GM10847 (cell line): ENCODE data around the gene BEAN1.

Experiments
- POLR2A ChIP-seq: IDR thresholded peaks from 2 replicates; pipeline ENCODE4 v1.6.1; 2011; ENCODE audit not compliant: insufficient read length; ENCODE audit errors: extremely low read depth

BEAN1 gene

GRCh38 chr16:66389256-66390176 lies 37.6 kb upstream of the BEAN1 start:
- TF ChIP-seq POLR2A = no peak

GRCh38 chr16:66390346-66391108 lies 36.6 kb upstream of the BEAN1 start:
- TF ChIP-seq POLR2A = no peak

GRCh38 chr16:66391726-66392670 lies 35.1 kb upstream of the BEAN1 start:
- TF ChIP-seq POLR2A = no peak

- no peak for TF ChIP-seq POLR2A
These were observed 31.1 kb upstream of the BEAN1 start for GRCh38 chr16:66395806-66396555.

- no peak for TF ChIP-seq POLR2A
These were observed 29.2 kb upstream of the BEAN1 start for GRCh38 chr16:66397736-66398433.

- no peak for TF ChIP-seq POLR2A
These were observed 28.1 kb upstream of the BEAN1 start for GRCh38 chr16:66399031-66399430.

- no peak for TF ChIP-seq POLR2A
These were observed 27.2 kb upstream of the BEAN1 start for GRCh38 chr16:66399930-66400329.

GRCh38 chr16:66400503-66401380 lies 26.4 kb upstream of the BEAN1 start:
- TF ChIP-seq POLR2A = no peak

- no peak for TF ChIP-seq POLR2A
These were observed 25.5 kb upstream of the BEAN1 start for GRCh38 chr16:66401610-66402009.

- TF ChIP-seq POLR2A = no peak
These were observed 24.9 kb upstream of the BEAN1 start for GRCh38 chr16:66402166-66402565.

- no peak for TF ChIP-seq POLR2A
These were observed 24.4 kb upstream of the BEAN1 start for GRCh38 chr16:66402591-66403230.

- no peak for TF ChIP-seq POLR2A
These were observed 23.5 kb upstream of the BEAN1 start for GRCh38 chr16:66403531-66404145.
